Lung (tissue), 12 donors: Measurements from ENCODE around the gene CD226. TPM values are rescaled to one million over a fixed set of nuclear protein-coding genes. Genes with fewer than 3 reads are reported as not detected.

Experiments used
- ATAC-seq: fragments of 200-7000 bp; cut with Tn5 transposase; one replicate; pipeline ENCODE4 v1.9.1; 2020; ENCODE audit warnings: moderate number of reproducible peaks; ENCODE audit not compliant: insufficient read depth, low FRiP score
- DNase-seq, 3 donors: peaks; one replicate each; pipeline ENCODE4 v3.0.0-alpha.2; 2013 to 2017
- H3K27ac ChIP-seq, 2 donors: one replicate each; pipeline ENCODE4 v1.5.1; 2013; ENCODE audit warnings: mild to moderate bottlenecking in 2 of 2, moderate library complexity in 2 of 2, control low read depth in 1 of 2, inconsistent platforms in 1 of 2, low read depth in 1 of 2, low read length in 1 of 2
- H3K27me3 ChIP-seq, 3 donors: one replicate each; pipeline ENCODE4 v1.5.1; 2013; ENCODE audit warnings: low read length in 2 of 3; ENCODE audit not compliant: control insufficient read depth in 3 of 3, insufficient read depth in 3 of 3
- H3K36me3 ChIP-seq, 4 donors: one replicate each; pipeline ENCODE4 v1.5.1; 2013; ENCODE audit warnings: low read length in 4 of 4, mild to moderate bottlenecking in 1 of 4, moderate library complexity in 1 of 4; ENCODE audit not compliant: control insufficient read depth in 4 of 4, insufficient read depth in 4 of 4
- H3K4me1 ChIP-seq, 5 donors: one replicate each; pipeline ENCODE4 v1.5.1; 2013; ENCODE audit warnings: low read length in 5 of 5, mild to moderate bottlenecking in 2 of 5, moderate library complexity in 1 of 5; ENCODE audit not compliant: control insufficient read depth in 5 of 5, insufficient read depth in 5 of 5
- H3K4me3 ChIP-seq: one replicate; pipeline ENCODE4 v1.5.1; 2013; ENCODE audit warnings: mild to moderate bottlenecking, control low read depth, moderate library complexity
- H3K9ac ChIP-seq, 2 donors: one replicate each; pipeline ENCODE4 v1.5.1; 2013; ENCODE audit warnings: low read length in 2 of 2, control low read depth in 1 of 2; ENCODE audit not compliant: insufficient read depth in 1 of 2
- H3K9me3 ChIP-seq, 4 donors: one replicate each; pipeline ENCODE4 v1.5.1; 2013; ENCODE audit warnings: low read length in 3 of 4, mild to moderate bottlenecking in 1 of 4, moderate library complexity in 1 of 4; ENCODE audit not compliant: control insufficient read depth in 4 of 4, insufficient read depth in 3 of 4
- WGBS, 2 donors: extraction: QIAGEN DNeasy Blood & Tissue Kit; methylation state at CpG; one replicate each; pipeline ENCODE4 v1.1.7; 2013; 5-methylcytosine and 5-hydroxymethylcytosine counted together
- polyA plus RNA-seq, 2 donors: library from polyadenylated mRNA; stranded (reverse); fragments of 200-250 nt; gene quantifications; one replicate each; pipeline ENCODE4 v1.2.1, GENCODE V29; 2013
- total RNA-seq, 2 donors: library from RNA; depleted of rRNA in 1 of 2; stranded (reverse); fragments of >200 nt in 1 of 2; gene quantifications; one replicate each; pipeline ENCODE4 v1.2.1, GENCODE V29; 2014 to 2021
- TF ChIP-seq, protein P1 (sequence below): IDR thresholded peaks from 2 replicates; pipeline ENCODE4 v1.5.1; 2012; ENCODE audit warnings: mild to moderate bottlenecking; ENCODE audit errors: control extremely low read depth, extremely low read depth
- donor health status: control.
- donor health status: control.
- donor health status: Bipolar disorder and iron deficiency.
- donor health status: healthy.
- donor health status: DM: yes; HTN: yes; CAD: no.

Gene CD226
- total and polyA plus RNA-seq, 4 donors, result 0.49 to 6.3 (median 2.7) TPM

DNA sequence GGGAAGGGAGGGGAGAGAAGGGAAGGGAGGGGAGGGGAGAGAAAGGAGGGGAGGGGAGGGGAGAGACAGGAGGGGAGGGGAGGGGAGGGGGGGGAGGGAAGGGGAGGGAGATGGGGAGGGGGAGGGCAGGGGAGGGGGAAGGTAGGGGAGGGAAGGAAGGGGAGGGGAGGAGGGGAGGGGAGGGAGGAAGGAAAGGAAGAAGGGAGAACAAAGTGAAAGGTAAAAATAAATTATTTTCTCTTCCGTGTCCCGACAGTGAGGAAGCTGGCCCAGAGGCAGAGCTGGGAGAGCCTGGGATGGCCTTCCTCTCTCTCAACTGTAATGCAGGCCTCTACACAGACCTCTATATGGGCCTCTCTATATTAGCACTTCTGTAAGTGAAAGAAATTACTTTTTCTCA, 53.2 kb downstream of the CD226 start:
- 72 to 75% methylated on average over 2 of the region's 2 CpGs for WGBS, 2 donors
- no peak overlapping the region for H3K27ac ChIP-seq
- no peaks in the 10 kb centered on the region for H3K27me3 ChIP-seq
- peaks cover 0 to 2% (median 0%) of the 10 kb centered on the region in 4 donors for H3K9me3 ChIP-seq
- DNase-seq, result no peak
- H3K9ac ChIP-seq, result no peak overlapping the region
- H3K4me3 ChIP-seq, result no peak overlapping the region
- no peaks in the 10 kb centered on the region for H3K4me1 ChIP-seq
- no peaks in the 10 kb centered on the region for H3K36me3 ChIP-seq
- TF ChIP-seq, protein P1, sequence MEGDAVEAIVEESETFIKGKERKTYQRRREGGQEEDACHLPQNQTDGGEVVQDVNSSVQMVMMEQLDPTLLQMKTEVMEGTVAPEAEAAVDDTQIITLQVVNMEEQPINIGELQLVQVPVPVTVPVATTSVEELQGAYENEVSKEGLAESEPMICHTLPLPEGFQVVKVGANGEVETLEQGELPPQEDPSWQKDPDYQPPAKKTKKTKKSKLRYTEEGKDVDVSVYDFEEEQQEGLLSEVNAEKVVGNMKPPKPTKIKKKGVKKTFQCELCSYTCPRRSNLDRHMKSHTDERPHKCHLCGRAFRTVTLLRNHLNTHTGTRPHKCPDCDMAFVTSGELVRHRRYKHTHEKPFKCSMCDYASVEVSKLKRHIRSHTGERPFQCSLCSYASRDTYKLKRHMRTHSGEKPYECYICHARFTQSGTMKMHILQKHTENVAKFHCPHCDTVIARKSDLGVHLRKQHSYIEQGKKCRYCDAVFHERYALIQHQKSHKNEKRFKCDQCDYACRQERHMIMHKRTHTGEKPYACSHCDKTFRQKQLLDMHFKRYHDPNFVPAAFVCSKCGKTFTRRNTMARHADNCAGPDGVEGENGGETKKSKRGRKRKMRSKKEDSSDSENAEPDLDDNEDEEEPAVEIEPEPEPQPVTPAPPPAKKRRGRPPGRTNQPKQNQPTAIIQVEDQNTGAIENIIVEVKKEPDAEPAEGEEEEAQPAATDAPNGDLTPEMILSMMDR, result no peak
- ATAC-seq, result no peak

DNA sequence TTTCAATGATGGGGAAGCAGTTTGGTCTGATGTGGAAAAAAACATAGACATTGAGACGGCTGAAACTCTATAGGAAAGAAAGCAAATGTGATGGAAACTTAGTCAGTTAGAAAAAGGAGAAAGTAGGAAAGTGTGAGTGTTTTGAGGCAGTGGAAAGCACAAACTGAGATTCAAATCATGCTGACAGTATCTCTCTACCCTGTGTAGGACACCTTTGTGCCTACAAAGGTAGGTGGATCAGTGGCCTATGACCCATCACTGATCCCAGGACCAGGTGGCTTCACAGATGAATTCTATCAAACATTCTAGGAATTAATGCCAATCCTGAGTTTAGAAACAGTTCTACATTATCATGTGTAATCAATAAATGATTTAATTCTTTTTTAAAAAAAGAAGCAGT, 57.1 kb downstream of the CD226 start:
- DNase-seq, result no peak
- no peaks in the 10 kb centered on the region for H3K36me3 ChIP-seq
- no peaks in the 10 kb centered on the region for H3K4me1 ChIP-seq
- WGBS, 2 donors, result 92 to 97% methylated on average over 1 of the region's 1 CpG
- ATAC-seq, result no peak
- TF ChIP-seq, protein P1, result no peak
- no peaks in the 10 kb centered on the region for H3K27me3 ChIP-seq
- H3K9me3 ChIP-seq, result no peaks in the 10 kb centered on the region
- no peak overlapping the region for H3K4me3 ChIP-seq
- H3K9ac ChIP-seq, result no peak overlapping the region
- H3K27ac ChIP-seq, result no peak overlapping the region

GRCh38 chr18:69889009-69889408, 58.7 kb downstream of the CD226 start:
- Histone ChIP-seq H3K4me3 (no peak overlapping the region), H3K4me1 (no peaks in the 10 kb centered on the region), H3K9ac (no peak overlapping the region), H3K36me3 (no peaks in the 10 kb centered on the region), H3K27me3 (no peaks in the 10 kb centered on the region), H3K9me3 (no peaks in the 10 kb centered on the region), H3K27ac (no peak overlapping the region)
- TF ChIP-seq, protein P1, result no peak
- no peak for DNase-seq
- no peak for ATAC-seq
- 86 to 98% methylated on average over 4 of the region's 4 CpGs for WGBS, 2 donors

DNA sequence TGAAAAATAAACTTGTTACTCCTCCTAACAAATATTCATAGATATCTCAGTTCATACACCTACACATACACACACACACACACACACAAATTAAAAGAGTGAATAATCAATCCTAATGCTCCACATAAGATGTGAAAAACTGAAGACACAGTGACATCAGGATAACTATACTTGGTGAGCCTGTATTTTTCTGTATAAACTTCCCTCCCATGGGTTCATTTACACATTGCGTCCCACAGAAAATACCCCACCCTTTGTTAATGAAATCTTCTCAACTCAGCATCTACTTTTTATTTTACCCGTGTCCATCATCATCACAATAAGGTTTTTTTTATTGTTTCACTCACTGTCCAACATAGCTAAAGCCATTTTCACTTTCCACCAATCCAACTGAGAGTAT, 60.4 kb downstream of the CD226 start:
- Histone ChIP-seq H3K27ac (no peak overlapping the region), H3K9ac (no peak overlapping the region), H3K4me3 (no peak overlapping the region), H3K4me1 (peaks cover 0 to 2% (median 0%) of the 10 kb centered on the region in 5 donors), H3K36me3 (no peaks in the 10 kb centered on the region), H3K9me3 (no peaks in the 10 kb centered on the region), H3K27me3 (no peaks in the 10 kb centered on the region)
- 91 to 92% methylated on average over 2 of the region's 2 CpGs for WGBS, 2 donors
- TF ChIP-seq, protein P1, result no peak
- no peak for DNase-seq
- ATAC-seq, result no peak
